ENCODE results near the gene NSG1.

GRCh38 chr4:4461178-4461577 is 74.3 kb downstream of the NSG1 start:
- TF ChIP-seq CTCF (IDR thresholded peaks at IDR 0.05), result no peak
- TF ChIP-seq EP300 (IDR thresholded peaks at IDR 0.05), result no peak
